HG03520 (cell line): Measurements from ENCODE around the gene PRRC2B.
"Not testable (repeated sequence)": the region's sequence is repeated elsewhere in the genome, so short reads cannot be mapped to it uniquely, and the experiment has no call there.

Source experiments
- ATAC-seq: cut with Tn5 transposase; IDR thresholded peaks from one replicate; pipeline ENCODE4 v1.9.1; 2021; ENCODE audit warnings: mild to moderate bottlenecking, moderate library complexity; ENCODE audit not compliant: unreplicated experiment

The PRRC2B gene

GRCh38 chr9:131386281-131386680 is 7.6 kb upstream of the PRRC2B start:
- ATAC-seq: no peak

GRCh38 chr9:131387394-131387793 is 6.5 kb upstream of the PRRC2B start:
- no peak for ATAC-seq

- ATAC-seq: no peak
Observed at GRCh38 chr9:131391020-131391419, 2.9 kb upstream of the PRRC2B start.

GRCh38 chr9:131391504-131391903 is 2.4 kb upstream of the PRRC2B start:
- no peak for ATAC-seq

- ATAC-seq: peak; percentile 40
Observed at GRCh38 chr9:131394464-131395156, 724 bp downstream of the PRRC2B start.

- no peak for ATAC-seq
Observed at GRCh38 chr9:131395157-131396098, 1.5 kb downstream of the PRRC2B start.

- ATAC-seq: not testable (repeated sequence)
Observed at GRCh38 chr9:131396099-131396479, 2.2 kb downstream of the PRRC2B start.

GRCh38 chr9:131396626-131397025 is 2.7 kb downstream of the PRRC2B start:
- ATAC-seq: no peak

GRCh38 chr9:131397100-131397790 is 3.4 kb downstream of the PRRC2B start:
- no peak for ATAC-seq

GRCh38 chr9:131398204-131398603 is 4.3 kb downstream of the PRRC2B start:
- no peak for ATAC-seq

- no peak for ATAC-seq
Observed at GRCh38 chr9:131399972-131400371, 6.1 kb downstream of the PRRC2B start.

GRCh38 chr9:131400627-131401026 is 6.7 kb downstream of the PRRC2B start:
- no peak for ATAC-seq

- ATAC-seq: no peak
Observed at GRCh38 chr9:131402073-131402472, 8.2 kb downstream of the PRRC2B start.

- ATAC-seq: no peak
Observed at GRCh38 chr9:131402738-131403492, 9.0 kb downstream of the PRRC2B start.

- ATAC-seq: no peak
Observed at GRCh38 chr9:131403493-131403773, 9.5 kb downstream of the PRRC2B start.

GRCh38 chr9:131404581-131404980 is 10.7 kb downstream of the PRRC2B start:
- no peak for ATAC-seq

- ATAC-seq: no peak
Observed at GRCh38 chr9:131404987-131405386, 11.1 kb downstream of the PRRC2B start.

- ATAC-seq: no peak
Observed at GRCh38 chr9:131405428-131405827, 11.5 kb downstream of the PRRC2B start.

- ATAC-seq: no peak
Observed at GRCh38 chr9:131405858-131406537, 12.1 kb downstream of the PRRC2B start.
